ENCODE results near the gene BFSP1.

Gene BFSP1

GRCh38 chr20:17493173-17493572 lies 38.0 kb downstream of the BFSP1 start:
- DNase-seq: no peak

GRCh38 chr20:17491488-17491887 lies 39.7 kb downstream of the BFSP1 start:
- DNase-seq: no peak

GRCh38 chr20:17491041-17491440 lies 40.1 kb downstream of the BFSP1 start:
- no peak for DNase-seq

- DNase-seq: no peak
Measured at GRCh38 chr20:17490501-17490900, 40.7 kb downstream of the BFSP1 start.

- no peak for DNase-seq
Measured at GRCh38 chr20:17488916-17489600, 42.1 kb downstream of the BFSP1 start.

- DNase-seq: no peak
Measured at GRCh38 chr20:17485017-17485416, 46.2 kb downstream of the BFSP1 start.

- no peak for DNase-seq
Measured at GRCh38 chr20:17482536-17482935, 48.6 kb downstream of the BFSP1 start.

- DNase-seq: no peak
Measured at GRCh38 chr20:17481661-17482060, 49.5 kb downstream of the BFSP1 start.

- no peak for DNase-seq
Measured at GRCh38 chr20:17480696-17481095, 50.5 kb downstream of the BFSP1 start.

- DNase-seq: no peak
Measured at GRCh38 chr20:17479063-17479657, 52.0 kb downstream of the BFSP1 start.

GRCh38 chr20:17473659-17474058 lies 57.5 kb downstream of the BFSP1 start:
- DNase-seq: no peak

- DNase-seq: no peak
Measured at GRCh38 chr20:17471606-17472187, 59.5 kb downstream of the BFSP1 start.

GRCh38 chr20:17470973-17471372 lies 60.2 kb downstream of the BFSP1 start:
- DNase-seq: no peak

GRCh38 chr20:17470521-17470920 lies 60.7 kb downstream of the BFSP1 start:
- DNase-seq: no peak

- DNase-seq: no peak
Measured at GRCh38 chr20:17469246-17470030, 61.7 kb downstream of the BFSP1 start.

GRCh38 chr20:17468073-17468840 lies 62.9 kb downstream of the BFSP1 start:
- no peak for DNase-seq

GRCh38 chr20:17467120-17467655 lies 64.0 kb downstream of the BFSP1 start:
- no peak for DNase-seq

GRCh38 chr20:17466641-17467040 lies 64.5 kb downstream of the BFSP1 start:
- no peak for DNase-seq

GRCh38 chr20:17465236-17465635 lies 65.9 kb downstream of the BFSP1 start:
- DNase-seq: no peak

- DNase-seq: no peak
Measured at GRCh38 chr20:17463711-17464110, 67.5 kb downstream of the BFSP1 start.

- no peak for DNase-seq
Measured at GRCh38 chr20:17461941-17462340, 69.2 kb downstream of the BFSP1 start.

- DNase-seq: no peak
Measured at GRCh38 chr20:17460119-17460518, 71.1 kb downstream of the BFSP1 start.
